Measurements from ENCODE around the gene PON2.
"Not testable (repeated sequence)": the region's sequence is repeated elsewhere in the genome, so short reads cannot be mapped to it uniquely, and the experiment has no call there.

The PON2 gene

GRCh38 chr7:95434557-95435421, at the start of gene PON2:
PON2 (minus strand) TSS chr7:95435028; CDS start chr7:95434951, 77 bp downstream.
- DNase-seq, result peak; percentile 45

GRCh38 chr7:95482424-95482823, 47.6 kb upstream of the PON2 start:
- no peak for DNase-seq

- no peak for DNase-seq
Measured at GRCh38 chr7:95481271-95482165, 46.7 kb upstream of the PON2 start.

GRCh38 chr7:95479992-95480624, 45.3 kb upstream of the PON2 start:
- no peak for DNase-seq

- peak; percentile 56 for DNase-seq
Measured at GRCh38 chr7:95478272-95479037, 43.6 kb upstream of the PON2 start.

GRCh38 chr7:95476904-95477594, 42.2 kb upstream of the PON2 start:
- peak; percentile 71 for DNase-seq

- peak; percentile 20 for DNase-seq
Measured at GRCh38 chr7:95476072-95476847, 41.4 kb upstream of the PON2 start.

- DNase-seq, result peak; percentile 89
Measured at GRCh38 chr7:95473276-95473985, 38.6 kb upstream of the PON2 start.

GRCh38 chr7:95472581-95473161, 37.8 kb upstream of the PON2 start:
- DNase-seq, result peak; percentile 46

- DNase-seq, result no peak
Measured at GRCh38 chr7:95471071-95471470, 36.2 kb upstream of the PON2 start.

GRCh38 chr7:95470452-95470851, 35.6 kb upstream of the PON2 start:
- DNase-seq, result peak; percentile 84

- DNase-seq, result peak; percentile 91
Measured at GRCh38 chr7:95469848-95470247, 35.0 kb upstream of the PON2 start.

- no peak for DNase-seq
Measured at GRCh38 chr7:95469187-95469586, 34.4 kb upstream of the PON2 start.

GRCh38 chr7:95467912-95468607, 33.2 kb upstream of the PON2 start:
- DNase-seq, result no peak

- not testable (repeated sequence) for DNase-seq
Measured at GRCh38 chr7:95460653-95461052, 25.8 kb upstream of the PON2 start.

- no peak for DNase-seq
Measured at GRCh38 chr7:95457947-95458346, 23.1 kb upstream of the PON2 start.

- no peak for DNase-seq
Measured at GRCh38 chr7:95454438-95455045, 19.7 kb upstream of the PON2 start.

- no peak for DNase-seq
Measured at GRCh38 chr7:95446618-95447017, 11.8 kb upstream of the PON2 start.

- no peak for DNase-seq
Measured at GRCh38 chr7:95444796-95445195, 10.0 kb upstream of the PON2 start.
